Endothelial cell of umbilical vein (primary cell): Measurements from ENCODE around the gene TAPBPL. TPM values are rescaled to one million over a fixed set of nuclear protein-coding genes. Genes with fewer than 3 reads are reported as not detected.
A peak's percentile ranks its signal among the peaks of the same experiment; 100 is the strongest.

Source experiments
- BruUV-seq: library from RNA; stranded (reverse); fragments of 400-500 nt; replicated peaks from 2 replicates; lab custom pipeline; 2021; lab: Mats Ljungman, UMichigan
- CTCF ChIA-PET: fragments of 300-600, 350-600 bp; sonication (Branson Sonifier 250); formaldehyde crosslinking; loops from one replicate; lab custom pipeline; 2021; ENCODE audit warnings: antibody characterized with exemption, inconsistent platforms; lab: Charles Lee
- POLR2A ChIA-PET: fragments of 300-600, 350-600 bp; sonication (Branson Sonifier 250); formaldehyde crosslinking; loops from one replicate; lab custom pipeline; 2021; ENCODE audit warnings: antibody characterized with exemption, inconsistent platforms; lab: Charles Lee
- DNase-seq: peaks from one replicate; pipeline ENCODE4 v3.0.0-alpha.2; 2011; ENCODE audit warnings: low read depth, low spot score
- FAIRE-seq: peaks from 2 replicates; lab custom pipeline; 2011; peaks lifted over from hg19 to GRCh38; lab: Jason Lieb, UNC
- H2AFZ ChIP-seq: 2 replicates; pipeline ENCODE4 v1.6.0; 2012; ENCODE audit warnings: low read depth, low read length, control low read depth, inconsistent platforms
- H3K27ac ChIP-seq: 2 replicates; pipeline ENCODE4 v1.5.1; 2011; ENCODE audit warnings: low read depth, mild to moderate bottlenecking, control low read depth, low read length, moderate library complexity; ENCODE audit not compliant: insufficient read depth
- H3K27me3 ChIP-seq, 2 experiments: 2 replicates each; pipeline versions ENCODE4 v1.6.0 to v1.6.1; 2011; ENCODE audit warnings: low read length in 2 of 2, mixed read lengths in 1 of 2; ENCODE audit not compliant: control insufficient read depth in 2 of 2, insufficient read depth in 2 of 2
- H3K36me3 ChIP-seq, 2 experiments: 2 replicates in 1 of 2; 3 replicates in 1 of 2; pipeline ENCODE4 v1.5.1; 2011; ENCODE audit warnings: low read length in 2 of 2, mild to moderate bottlenecking in 1 of 2, moderate library complexity in 1 of 2; ENCODE audit not compliant: control insufficient read depth in 2 of 2, insufficient read depth in 2 of 2; ENCODE audit errors: extremely low read depth in 1 of 2
- H3K4me1 ChIP-seq: 3 replicates; pipeline ENCODE4 v1.5.1; 2011; ENCODE audit warnings: mild to moderate bottlenecking, low read length; ENCODE audit not compliant: control insufficient read depth, insufficient read depth; ENCODE audit errors: extremely low read depth
- H3K4me2 ChIP-seq: 2 replicates; pipeline ENCODE4 v1.6.1; 2011; ENCODE audit warnings: low read length, control low read depth, mixed read lengths; ENCODE audit not compliant: insufficient read depth
- H3K4me3 ChIP-seq, 3 experiments: fragments of 200-600 bp in 1 of 3; sonication (generic), shearing (Covaris generic) in 1 of 3; replicated peaks in 1 of 3; 2 replicates each; pipeline ENCODE4 v1.5.1; 2011 to 2016; ENCODE audit warnings: control low read depth in 3 of 3, low read length in 3 of 3, mild to moderate bottlenecking in 2 of 3, inconsistent platforms in 1 of 3, low read depth in 1 of 3, moderate library complexity in 1 of 3; ENCODE audit not compliant: insufficient read depth in 1 of 3
- H3K79me2 ChIP-seq: 2 replicates; pipeline ENCODE4 v1.6.0; 2012; ENCODE audit warnings: low read length, inconsistent platforms; ENCODE audit not compliant: control insufficient read depth, insufficient read depth
- H3K9ac ChIP-seq: replicated peaks from 2 replicates; pipeline ENCODE3; 2011; ENCODE audit warnings: low read length, control low read depth; ENCODE audit not compliant: insufficient read depth; ENCODE audit errors: extremely low read depth
- H3K9me1 ChIP-seq: replicated peaks from 3 replicates; pipeline ENCODE4 v1.6.0; 2011; ENCODE audit warnings: mild to moderate bottlenecking, low read length; ENCODE audit not compliant: control insufficient read depth, insufficient read depth; ENCODE audit errors: extremely low read depth
- H3K9me3 ChIP-seq: replicated peaks from 2 replicates; pipeline ENCODE4 v1.5.1; 2012; ENCODE audit warnings: low read length, inconsistent platforms; ENCODE audit not compliant: control insufficient read depth, insufficient read depth
- H4K20me1 ChIP-seq: replicated peaks from 2 replicates; pipeline ENCODE3; 2011; ENCODE audit warnings: mild to moderate bottlenecking, low read length; ENCODE audit not compliant: control insufficient read depth, insufficient read depth; ENCODE audit errors: extremely low read depth
- CTCF ChIP-seq, 2 donors: IDR thresholded peaks; 1 replicate in 1 of 2; 2 replicates in 1 of 2; pipeline ENCODE4 v1.5.1; 2011; ENCODE audit warnings: low read length in 2 of 2, mild to moderate bottlenecking in 2 of 2, moderate library complexity in 2 of 2, control low read depth in 1 of 2, inconsistent platforms in 1 of 2, low read depth in 1 of 2; ENCODE audit not compliant: insufficient read depth in 1 of 2; ENCODE audit errors: extremely low read depth in 1 of 2
- EZH2 ChIP-seq: IDR thresholded peaks from 2 replicates; pipeline ENCODE4 v1.6.1; 2012; ENCODE audit warnings: borderline replicate concordance, low read depth, mild to moderate bottlenecking, moderate library complexity, low read length, inconsistent platforms; ENCODE audit not compliant: severe bottlenecking
- JUN ChIP-seq: IDR thresholded peaks from 2 replicates; pipeline ENCODE4 v1.6.1; 2011; ENCODE audit warnings: borderline replicate concordance, low read depth; ENCODE audit not compliant: insufficient read length, insufficient read depth
- MYC ChIP-seq: IDR thresholded peaks from one replicate; pipeline ENCODE4 v1.6.1; 2011; ENCODE audit warnings: mild to moderate bottlenecking, low read depth, low read length
- POLR2A ChIP-seq: IDR thresholded peaks from 2 replicates; pipeline ENCODE4 v1.6.1; 2012; ENCODE audit warnings: low read depth, mild to moderate bottlenecking, control low read depth, low read length
- POLR2AphosphoS5 ChIP-seq: IDR thresholded peaks from 2 replicates; pipeline ENCODE4 v1.6.1; 2012; ENCODE audit warnings: low read depth, mild to moderate bottlenecking, control low read depth, low read length, moderate library complexity; ENCODE audit not compliant: insufficient read depth
- dilution Hi-C: fragments of 300-500 bp; cut with MboI; formaldehyde crosslinking; loops from one replicate; pipeline ENCODE4 v1.15.0; 2019; ENCODE audit warnings: low sequenced_read_pairs; ENCODE audit not compliant: extremely low pct_ligation_motif_present
- intact Hi-C: fragments of 100-400 bp; cut with micrococcal nuclease; formaldehyde crosslinking; loops from one replicate; pipeline ENCODE4 v1.10.0; 2022
- polyA plus RNA-seq, 4 experiments: library from polyadenylated mRNA; depleted of rRNA in 3 of 4; stranded (reverse) in 3 of 4; unstranded in 1 of 4; fragments of >200 nt; gene quantifications; 2 replicates each; pipeline versions ENCODE4 v1.2.1 to v1.2.3, GENCODE V29; 2011 to 2012; ENCODE audit warnings: missing spikeins in 1 of 4
- total RNA-seq: library from RNA; stranded (reverse); gene quantifications from 2 replicates; pipeline ENCODE4 v1.2.3, GENCODE V29; 2021

The TAPBPL gene
- total and polyA plus RNA-seq, 2 donors (not counting 3 experiments of a cell fraction or from before 2014, with no cell fraction given) = 11.7 to 28.6 TPM

DNA sequence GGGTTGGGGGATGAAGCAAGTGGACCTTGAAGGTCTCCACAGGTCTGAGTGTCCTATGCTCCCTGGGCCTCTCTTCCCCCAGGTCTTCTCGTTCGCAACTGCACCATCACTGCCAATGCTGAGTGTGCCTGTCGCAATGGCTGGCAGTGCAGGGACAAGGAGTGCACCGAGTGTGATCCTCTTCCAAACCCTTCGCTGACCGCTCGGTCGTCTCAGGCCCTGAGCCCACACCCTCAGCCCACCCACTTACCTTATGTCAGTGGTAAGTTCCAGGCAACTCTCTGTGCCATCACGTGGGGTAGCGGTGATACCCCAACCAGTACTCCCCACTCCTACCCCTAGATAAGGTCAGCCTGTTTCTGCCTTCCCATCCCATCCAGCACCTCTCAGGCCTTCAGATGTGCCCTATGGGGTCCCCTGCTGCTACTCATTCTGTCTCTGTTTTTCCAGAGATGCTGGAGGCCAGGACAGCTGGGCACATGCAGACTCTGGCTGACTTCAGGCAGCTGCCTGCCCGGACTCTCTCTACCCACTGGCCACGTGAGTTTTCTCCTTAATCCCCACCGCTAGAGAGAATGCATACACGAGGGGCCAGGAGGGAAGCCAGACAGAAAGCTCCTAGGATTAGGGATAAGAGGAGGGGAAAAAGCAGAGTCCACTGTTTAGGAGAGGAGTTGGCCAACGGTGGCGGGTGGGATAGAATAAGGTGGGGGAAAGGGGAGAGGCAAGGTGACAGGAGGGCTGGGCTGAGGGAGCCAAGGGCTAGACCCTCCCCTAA, 1.6 kb upstream of the TAPBPL start:
- H3K9me3 ChIP-seq = no peaks in the 10 kb centered on the region
- H2AFZ ChIP-seq = no peak overlapping the region
- H3K27me3 ChIP-seq = no peaks in the 10 kb centered on the region
- H3K79me2 ChIP-seq = no peaks in the 10 kb centered on the region
- H3K27ac ChIP-seq = no peak overlapping the region
- intact Hi-C loops (no loop called here), dilution Hi-C loops (no loop called here)
- CTCF ChIA-PET = interaction anchor here (2.1 to 3.0 kb wide), 2 partner anchors 15 to 27 kb away, joined by 9 to 25 read pairs; no protein-coding TSS in a partner anchor
- peak overlapping the region; percentile 62 for H3K4me2 ChIP-seq
- H3K36me3 ChIP-seq = no peaks in the 10 kb centered on the region
- TF ChIP-seq POLR2AphosphoS5 = no peak
- FAIRE-seq = peak; percentile 31
- H3K4me3 ChIP-seq = peak overlapping the region in 1 of 3 experiments; percentile 51
- peaks cover 27% of the 10 kb centered on the region for H3K4me1 ChIP-seq
- H3K9me1 ChIP-seq = no peaks in the 10 kb centered on the region
- POLR2A ChIA-PET = no interaction called here
- H4K20me1 ChIP-seq = no peaks in the 10 kb centered on the region
- DNase-seq = no peak
- no TSS peak for BruUV-seq
- no peak overlapping the region for H3K9ac ChIP-seq

GRCh38 chr12:6450869-6451347, 934 bp upstream of the TAPBPL start:
- Histone ChIP-seq H3K9me1 (no peaks in the 10 kb centered on the region), H3K79me2 (no peaks in the 10 kb centered on the region), H2AFZ (peak overlapping the region; percentile 79), H3K4me1 (peaks cover 27% of the 10 kb centered on the region), H3K27me3 (no peaks in the 10 kb centered on the region), H3K4me3 (peak overlapping the region in 2 of 3 experiments; percentile 10 to 51), H3K9me3 (no peaks in the 10 kb centered on the region), H4K20me1 (no peaks in the 10 kb centered on the region), H3K9ac (no peak overlapping the region), H3K36me3 (no peaks in the 10 kb centered on the region), H3K27ac (peak overlapping the region; percentile 62), H3K4me2 (peak overlapping the region; percentile 62)
- no TSS peak for BruUV-seq
- dilution Hi-C loops (no loop called here), intact Hi-C loops (loop anchor here (1.0 kb wide), 1 partner anchor 21 kb away; no protein-coding TSS in a partner anchor)
- DNase-seq (no peak), FAIRE-seq (no peak)
- TF ChIP-seq EZH2 (no peak), MYC (no peak), CTCF (IDR thresholded peaks at IDR 0.05; ENCODE audit: extremely low read depth in 1 of 2, insufficient read depth in 1 of 2, low read depth in 1 of 2, low read length in 2 of 2) (no peak), JUN (no peak), POLR2A (no peak)
- POLR2A ChIA-PET = interaction anchor here (1.0 to 1.2 kb wide), 2 partner anchors 14 to 19 kb away, joined by 5 read pairs; partner anchors contain the start of gene VAMP1
- CTCF ChIA-PET = interaction anchor here (0.7 to 3.0 kb wide), 4 partner anchors 12 to 154 kb away, joined by 4 to 25 read pairs (median 7); no protein-coding TSS in a partner anchor
